SIG-M5 treated with dmso at 0.1 percent for 504 hours (cell line): ENCODE results near the gene SOCS1.

Experiments used
- DNase-seq: peaks from one replicate; lab custom pipeline; 2025; ENCODE audit not compliant: unreplicated experiment; lab: John Stamatoyannopoulos, UW

Gene SOCS1

GRCh38 chr16:11289202-11289601 is 33.2 kb upstream of the SOCS1 start:
- no peak for DNase-seq

- no peak for DNase-seq
Observed at GRCh38 chr16:11285842-11286241, 29.8 kb upstream of the SOCS1 start.

GRCh38 chr16:11283820-11284248 is 27.8 kb upstream of the SOCS1 start:
- DNase-seq, result no peak

GRCh38 chr16:11280616-11281522 is 24.9 kb upstream of the SOCS1 start, which contains the start of gene PRM1:
Gene PRM1 (minus strand): TSS chr16:11281330. CDS start chr16:11281238, 92 bp downstream.
- DNase-seq, result no peak

GRCh38 chr16:11278681-11279628 is 23.0 kb upstream of the SOCS1 start:
- peak; percentile 38 for DNase-seq

- no peak for DNase-seq
Observed at GRCh38 chr16:11277607-11278337, 21.8 kb upstream of the SOCS1 start.

GRCh38 chr16:11276896-11277593 is 21.0 kb upstream of the SOCS1 start:
- no peak for DNase-seq

- no peak for DNase-seq
Observed at GRCh38 chr16:11276143-11276895, 20.3 kb upstream of the SOCS1 start, which contains the start of gene PRM2. Gene PRM2 (minus strand): TSS chr16:11276480. CDS start chr16:11276370, 110 bp downstream.

GRCh38 chr16:11274964-11275363 is 19.0 kb upstream of the SOCS1 start:
- no peak for DNase-seq

- no peak for DNase-seq
Observed at GRCh38 chr16:11273721-11274324, 17.8 kb upstream of the SOCS1 start.

GRCh38 chr16:11272921-11273720 is 17.1 kb upstream of the SOCS1 start, which contains the start of gene PRM3:
Gene PRM3 (minus strand): TSS chr16:11273629. CDS start chr16:11273595, 34 bp downstream.
- DNase-seq, result no peak

- DNase-seq, result no peak
Observed at GRCh38 chr16:11272484-11272883, 16.5 kb upstream of the SOCS1 start.

GRCh38 chr16:11271610-11272009 is 15.6 kb upstream of the SOCS1 start:
- DNase-seq, result no peak

GRCh38 chr16:11270602-11271162 is 14.7 kb upstream of the SOCS1 start:
- no peak for DNase-seq

- DNase-seq, result no peak
Observed at GRCh38 chr16:11268921-11269375, 12.9 kb upstream of the SOCS1 start, which contains the start of gene TNP2. Gene TNP2 (minus strand): TSS chr16:11269325. CDS start chr16:11269262, 63 bp downstream.

- DNase-seq, result no peak
Observed at GRCh38 chr16:11265124-11265523, 9.1 kb upstream of the SOCS1 start.

- peak; percentile 68 for DNase-seq
Observed at GRCh38 chr16:11264155-11264832, 8.3 kb upstream of the SOCS1 start.
